ENCODE measurements around the gene C5AR1.
"Not testable (repeated sequence)": the region's sequence is repeated elsewhere in the genome, so short reads cannot be mapped to it uniquely, and the experiment has no call there.

Gene C5AR1

DNA sequence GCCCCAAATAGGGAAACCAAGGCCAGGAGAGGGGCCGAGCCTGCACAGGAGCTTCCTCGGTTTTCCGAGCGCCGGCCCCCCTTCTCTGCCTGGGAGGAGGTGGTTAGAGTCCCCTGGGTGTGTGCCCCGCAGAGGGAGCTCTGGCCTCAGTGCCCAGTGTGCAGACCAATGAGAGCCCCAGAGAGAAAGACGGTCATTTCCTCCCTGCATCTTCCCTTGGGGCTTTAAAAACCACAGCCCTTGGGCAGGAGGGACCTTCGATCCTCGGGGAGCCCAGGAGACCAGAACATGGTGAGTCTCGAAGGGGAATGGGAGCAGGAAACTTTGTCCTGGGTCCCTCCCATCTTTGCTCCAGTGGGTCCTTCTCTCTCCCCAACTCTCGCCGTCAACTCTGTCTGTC is at the start of gene C5AR1:
Gene C5AR1 (plus strand): TSS at position 254 of the 400 bp plus-strand sequence. CDS start 35 bp downstream, at position 289.
- DNase-seq = no peak

DNA sequence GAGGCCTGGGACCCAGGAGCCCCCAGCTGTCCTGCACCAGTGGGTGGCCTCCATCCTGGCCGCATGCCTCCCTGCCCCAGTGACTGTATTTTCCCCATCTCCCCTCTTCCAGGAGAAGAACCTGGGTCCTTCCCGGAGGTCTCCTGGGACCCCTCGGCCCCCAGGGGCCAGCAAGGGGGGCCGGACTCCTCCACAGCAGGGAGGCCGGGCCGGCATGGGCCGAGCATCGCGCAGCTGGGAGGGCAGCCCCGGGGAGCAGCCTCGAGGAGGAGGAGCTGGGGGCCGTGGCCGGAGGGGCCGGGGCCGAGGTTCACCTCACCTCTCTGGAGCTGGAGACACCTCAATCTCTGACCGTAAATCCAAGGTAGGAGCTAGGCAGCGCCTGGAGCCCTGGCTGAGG is 49.2 kb upstream of the C5AR1 start:
- DNase-seq = no peak

GRCh38 chr19:47261946-47262793 is 47.5 kb upstream of the C5AR1 start:
- DNase-seq = not testable (repeated sequence)

- DNase-seq = no peak
Measured at GRCh38 chr19:47264629-47265028, 45.0 kb upstream of the C5AR1 start.

GRCh38 chr19:47266401-47266941 is 43.2 kb upstream of the C5AR1 start:
- DNase-seq = no peak

DNA sequence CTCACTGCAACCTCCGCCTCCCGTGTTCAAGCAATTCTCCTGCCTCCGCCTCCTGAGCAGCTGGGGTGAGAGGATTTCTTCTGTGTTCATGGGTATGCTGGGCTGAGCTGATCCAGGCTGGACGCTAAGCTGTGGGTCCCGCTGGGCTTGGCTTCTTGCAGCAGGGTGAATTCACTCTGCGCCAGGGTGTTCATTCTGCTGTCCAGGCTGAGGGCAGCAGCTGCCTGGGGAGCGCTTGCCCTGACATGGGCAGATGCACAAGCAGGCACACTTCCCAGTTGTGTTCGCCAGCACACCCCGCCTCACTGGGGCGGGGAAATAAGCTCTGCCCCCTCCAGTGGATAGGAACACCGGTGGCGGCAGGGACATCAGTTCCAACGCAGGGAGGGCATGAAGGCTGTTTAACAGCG is 42.3 kb upstream of the C5AR1 start:
- no peak for DNase-seq

DNA sequence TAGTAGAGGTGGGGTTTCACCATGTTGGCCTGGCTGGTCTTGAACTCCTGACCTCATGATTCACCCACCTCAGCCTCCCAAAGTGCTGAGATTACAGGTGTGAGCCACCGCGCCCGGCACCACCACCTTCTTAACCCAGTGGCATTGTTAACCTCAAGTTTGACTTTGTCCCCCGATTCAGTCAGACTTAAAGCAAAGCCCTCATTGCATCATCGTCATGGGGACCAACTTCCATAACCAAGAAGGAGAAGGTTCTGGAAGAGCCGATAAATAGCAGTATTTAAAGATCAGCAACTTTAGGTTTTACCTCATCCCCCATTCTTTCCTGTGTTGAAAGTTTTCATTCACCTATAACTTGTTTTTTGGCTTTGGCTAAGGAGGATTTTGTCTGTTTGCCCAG is 41.6 kb upstream of the C5AR1 start:
- no peak for DNase-seq

- no peak for DNase-seq
Measured at GRCh38 chr19:47269596-47269995, 40.1 kb upstream of the C5AR1 start.

DNA sequence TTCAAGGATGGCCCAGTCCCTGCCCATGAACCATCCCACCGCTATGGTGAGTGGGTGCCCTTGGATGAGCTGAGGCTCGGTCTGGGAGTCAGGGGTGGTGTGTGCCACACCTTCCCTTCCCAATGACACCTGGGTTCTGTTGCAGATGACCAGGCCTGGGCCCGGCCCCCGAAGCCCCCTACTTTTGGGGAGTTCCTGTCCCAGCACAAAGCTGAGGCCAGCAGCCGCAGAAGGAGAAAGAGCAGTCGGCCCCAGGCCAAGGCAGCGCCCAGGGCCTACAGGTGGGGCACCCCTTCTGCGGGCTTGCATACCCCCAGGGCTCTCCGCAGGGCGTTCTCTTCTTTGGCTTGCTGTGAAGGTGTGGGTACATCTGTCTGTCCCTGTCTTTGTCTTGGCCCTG is 39.3 kb upstream of the C5AR1 start:
- no peak for DNase-seq

DNA sequence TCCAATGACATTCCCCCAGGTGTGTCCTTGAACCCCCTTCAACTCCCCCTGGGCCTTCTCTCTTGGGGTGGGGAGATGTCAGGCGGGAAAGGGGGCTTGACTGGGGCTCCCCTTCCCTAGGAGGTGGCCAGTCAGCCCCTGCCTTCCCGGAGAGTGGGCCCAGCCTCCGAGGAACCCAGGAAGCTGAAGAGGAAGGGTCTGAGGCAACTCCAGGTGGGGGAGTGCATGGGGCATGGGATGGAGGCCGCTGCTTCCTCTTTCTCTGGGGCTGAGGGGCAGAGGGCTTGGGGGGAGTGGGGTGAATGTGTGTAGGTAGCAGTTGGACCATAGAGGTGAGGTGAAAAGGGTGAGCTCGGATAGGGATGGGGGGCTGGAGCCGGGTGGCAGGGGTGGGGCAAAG is 37.7 kb upstream of the C5AR1 start:
- no peak for DNase-seq

DNA sequence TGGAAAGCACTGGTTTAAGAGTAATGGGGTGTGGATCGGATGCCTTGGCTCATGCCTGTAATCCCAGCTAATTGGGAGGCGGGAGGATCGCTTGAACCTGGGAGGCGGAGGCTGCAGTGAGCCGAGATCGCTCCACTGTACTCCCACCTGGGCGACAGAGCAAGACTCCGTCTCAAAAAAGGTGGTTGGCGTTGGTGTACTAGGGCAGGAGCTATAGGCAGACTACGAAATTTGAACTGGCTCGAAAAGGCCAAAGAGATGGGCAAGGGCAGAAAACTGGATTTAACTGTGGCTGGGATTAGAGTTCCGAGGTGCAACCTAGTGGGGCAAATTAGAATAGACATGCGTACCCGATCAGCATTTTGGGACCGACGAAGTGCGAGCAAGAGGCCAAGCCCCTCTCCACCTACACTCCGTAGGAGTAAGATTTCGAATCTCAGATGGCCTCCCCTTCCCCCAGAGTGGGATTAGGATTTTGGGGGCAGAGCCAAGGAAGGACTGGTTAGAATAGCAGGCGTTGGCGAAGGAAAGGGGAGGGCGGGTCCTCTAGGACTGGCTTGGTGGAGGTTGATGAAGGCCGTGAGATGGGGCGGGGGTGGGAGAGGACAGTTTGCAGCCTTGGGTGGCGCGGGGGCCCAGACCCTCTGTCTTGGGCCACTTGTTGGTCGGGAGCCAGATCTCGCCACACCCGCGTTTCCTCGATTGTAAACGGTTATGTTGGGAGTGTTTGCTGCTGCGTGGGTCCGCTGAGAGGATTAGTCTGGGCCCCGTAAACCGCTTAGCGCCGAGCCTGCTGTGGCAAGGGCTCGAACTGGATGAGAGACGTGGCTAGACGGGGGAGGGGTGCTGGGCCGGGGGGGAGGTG is 37.0 kb upstream of the C5AR1 start:
- DNase-seq = no peak

GRCh38 chr19:47273313-47274070 is 36.2 kb upstream of the C5AR1 start:
- peak; percentile 77 for DNase-seq

DNA sequence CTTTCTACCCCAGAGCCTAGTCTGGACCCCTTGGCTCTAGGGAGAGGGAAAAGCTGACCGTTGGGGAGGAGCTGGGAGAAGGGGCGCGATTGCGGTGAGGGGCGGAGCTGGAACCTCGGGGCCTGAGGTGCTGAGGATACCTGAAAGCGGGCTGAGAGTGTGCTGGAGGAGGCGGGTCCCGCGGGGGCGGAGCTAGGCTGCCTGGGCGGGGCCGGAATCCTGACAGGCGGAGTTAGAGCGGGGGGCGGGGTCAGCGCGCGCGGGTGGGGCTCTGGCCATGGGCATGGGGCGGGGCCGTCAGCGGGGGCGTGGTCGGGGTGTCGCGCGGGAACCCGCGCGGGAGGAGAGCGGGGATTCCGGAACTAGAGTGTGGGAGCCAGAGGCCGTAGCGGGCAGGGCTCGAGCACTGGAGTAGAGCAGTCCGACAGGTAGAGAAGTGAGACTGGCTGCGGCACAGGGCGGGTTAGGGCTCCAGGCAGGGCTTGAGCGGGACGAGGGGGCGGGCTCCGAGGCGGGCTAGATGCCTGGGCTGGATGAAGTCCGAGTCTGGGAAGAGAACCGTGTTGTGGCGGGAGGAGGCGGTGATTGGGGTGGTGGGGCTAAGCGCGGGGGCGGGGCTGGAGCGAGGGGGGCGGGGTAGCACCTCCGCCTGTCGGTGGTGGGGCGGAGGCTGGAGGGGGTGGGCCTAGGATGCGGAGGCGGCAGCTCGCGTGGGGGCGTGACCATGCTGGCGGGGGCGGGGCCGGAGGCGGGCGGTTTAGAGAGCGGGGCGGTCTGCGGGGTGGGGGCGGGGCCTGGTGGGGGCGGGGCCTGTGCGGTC is 35.4 kb upstream of the C5AR1 start, which contains the start of gene INAFM1:
Gene INAFM1 (plus strand): TSS at position 815 of the 820 bp plus-strand sequence. CDS start 35 bp downstream, outside the sequence.
- peak; percentile 83 for DNase-seq

DNA sequence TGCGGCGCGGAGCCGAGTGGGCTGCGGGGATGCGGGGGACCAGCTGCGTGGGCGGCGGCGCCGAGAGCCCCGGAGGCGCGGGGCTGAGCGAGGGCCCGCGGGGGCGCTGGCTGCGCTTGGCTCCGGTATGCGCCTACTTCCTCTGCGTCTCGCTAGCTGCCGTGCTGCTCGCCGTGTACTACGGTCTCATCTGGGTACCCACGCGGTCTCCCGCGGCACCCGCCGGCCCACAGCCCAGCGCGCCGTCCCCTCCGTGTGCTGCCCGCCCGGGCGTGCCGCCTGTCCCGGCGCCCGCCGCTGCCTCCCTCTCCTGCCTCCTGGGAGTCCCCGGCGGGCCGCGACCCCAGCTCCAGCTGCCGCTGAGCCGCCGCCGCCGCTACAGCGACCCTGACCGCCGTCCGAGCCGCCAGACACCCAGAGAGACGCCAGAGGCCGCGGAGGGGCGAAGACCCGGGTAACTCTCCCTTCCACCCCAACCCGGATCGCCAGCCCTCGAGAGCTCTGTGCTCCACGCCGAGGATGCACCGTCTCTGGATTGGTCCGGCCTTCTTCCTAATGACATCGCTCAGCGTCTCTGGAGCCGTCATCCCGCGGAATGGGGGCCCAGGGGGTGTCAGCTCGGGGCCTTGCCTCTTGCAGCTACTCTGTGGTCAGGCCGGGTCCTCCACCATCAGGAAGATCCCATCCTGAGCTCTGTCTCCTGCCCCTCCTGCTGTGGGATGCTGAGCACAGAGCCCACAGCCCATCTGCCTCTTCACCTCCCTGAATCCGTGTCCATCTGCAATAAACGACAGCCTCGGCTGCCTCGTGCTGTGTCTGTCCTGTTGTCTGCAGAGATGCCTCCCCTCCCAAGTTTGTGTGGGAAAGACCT is 34.5 kb upstream of the C5AR1 start:
- DNase-seq = no peak

DNA sequence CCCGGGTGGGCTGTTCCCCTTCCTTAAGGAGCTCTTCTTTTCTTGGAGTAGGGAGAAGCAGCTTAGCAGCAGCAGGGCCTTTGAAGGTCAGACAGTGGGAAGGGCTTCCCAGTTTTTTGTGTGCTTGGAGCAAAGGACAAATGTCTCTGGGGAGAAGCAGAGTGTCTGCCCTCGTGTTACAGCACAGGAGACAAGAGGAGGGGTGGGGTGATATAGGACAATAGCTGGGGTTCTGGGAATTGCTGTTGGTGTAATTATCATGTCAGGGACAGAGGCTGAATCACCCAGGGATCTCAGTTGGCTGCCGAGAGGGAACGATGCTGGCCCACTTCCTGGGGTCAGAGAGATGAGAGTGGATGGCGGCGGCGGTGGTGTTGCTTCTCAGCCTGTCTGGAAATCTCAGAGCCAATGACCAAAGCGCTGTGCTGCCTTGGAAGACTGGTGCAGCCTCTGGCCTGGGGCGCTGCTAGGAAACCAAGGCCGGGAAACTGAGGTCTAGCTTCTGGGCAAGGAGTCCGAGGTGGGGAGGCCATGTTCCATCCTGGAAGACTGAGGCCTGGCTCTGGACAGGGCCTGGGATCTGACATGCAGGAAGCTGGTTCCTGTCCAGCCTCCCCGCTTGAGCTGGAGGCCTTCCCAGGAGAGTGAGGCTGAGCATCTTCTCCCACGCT is 33.7 kb upstream of the C5AR1 start:
- no peak for DNase-seq

GRCh38 chr19:47276513-47276912 is 33.1 kb upstream of the C5AR1 start:
- not testable (repeated sequence) for DNase-seq

GRCh38 chr19:47280183-47280797 is 29.4 kb upstream of the C5AR1 start:
- DNase-seq = no peak

- no peak for DNase-seq
Measured at GRCh38 chr19:47283405-47284059, 26.1 kb upstream of the C5AR1 start.

- peak; percentile 58 for DNase-seq
Measured at GRCh38 chr19:47284324-47284899, 25.2 kb upstream of the C5AR1 start.

Measured in kidney glomerular epithelial cell (primary cell).